ENCODE results near the gene USP3. TPM values are rescaled to one million over a fixed set of nuclear protein-coding genes. Genes with fewer than 3 reads are reported as not detected.

USP3 gene
- total and polyA plus RNA-seq, 2 of the 13 experiments (the other 11 are each of a cell fraction or from before 2014, with no cell fraction given): 14.3 to 61.2 TPM

DNA sequence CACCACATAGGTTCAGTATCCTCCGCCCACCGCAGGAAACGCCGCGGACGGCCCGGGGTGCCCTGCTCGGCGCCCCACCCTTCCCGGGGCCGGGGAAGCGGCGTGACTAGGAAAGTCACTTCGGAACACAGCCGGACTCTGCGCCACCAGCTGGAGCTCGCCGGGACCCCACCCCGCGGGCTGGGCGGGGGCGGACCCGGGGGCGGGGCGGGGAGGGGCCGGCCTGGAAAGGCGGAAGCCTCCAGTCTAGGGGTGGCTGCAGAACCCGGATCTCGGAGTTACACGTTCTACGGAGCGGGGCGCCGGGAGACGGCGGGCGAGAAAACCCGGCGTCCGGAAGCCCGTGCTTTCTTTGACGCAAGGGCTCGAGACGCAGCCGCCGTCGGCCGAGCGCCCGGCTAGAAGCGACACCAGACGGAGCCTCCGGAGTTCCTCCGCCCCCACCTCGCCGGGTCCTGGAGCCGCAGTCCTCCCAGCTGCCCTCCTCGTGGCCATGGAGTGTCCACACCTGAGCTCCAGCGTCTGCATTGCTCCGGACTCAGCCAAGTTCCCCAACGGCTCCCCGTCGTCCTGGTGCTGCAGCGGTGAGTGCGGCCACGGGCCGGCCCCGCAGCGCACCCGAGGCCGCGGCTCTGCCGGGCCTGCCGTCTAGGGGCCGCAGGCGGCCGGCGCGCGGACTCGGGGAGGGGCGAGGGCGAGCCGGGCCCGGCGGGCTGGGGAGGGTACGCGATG, at the start of gene USP3 (continued):
- TF ChIP-seq, protein P1, sequence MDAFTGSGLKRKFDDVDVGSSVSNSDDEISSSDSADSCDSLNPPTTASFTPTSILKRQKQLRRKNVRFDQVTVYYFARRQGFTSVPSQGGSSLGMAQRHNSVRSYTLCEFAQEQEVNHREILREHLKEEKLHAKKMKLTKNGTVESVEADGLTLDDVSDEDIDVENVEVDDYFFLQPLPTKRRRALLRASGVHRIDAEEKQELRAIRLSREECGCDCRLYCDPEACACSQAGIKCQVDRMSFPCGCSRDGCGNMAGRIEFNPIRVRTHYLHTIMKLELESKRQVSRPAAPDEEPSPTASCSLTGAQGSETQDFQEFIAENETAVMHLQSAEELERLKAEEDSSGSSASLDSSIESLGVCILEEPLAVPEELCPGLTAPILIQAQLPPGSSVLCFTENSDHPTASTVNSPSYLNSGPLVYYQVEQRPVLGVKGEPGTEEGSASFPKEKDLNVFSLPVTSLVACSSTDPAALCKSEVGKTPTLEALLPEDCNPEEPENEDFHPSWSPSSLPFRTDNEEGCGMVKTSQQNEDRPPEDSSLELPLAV (CRISPR knock-in tag; conservative IDR thresholded peaks at IDR 0.05; ENCODE audit: low read depth): no peak
- TF ChIP-seq AGO1 (IDR thresholded peaks at IDR 0.05; ENCODE audit: low read depth, low read length, poor library complexity, severe bottlenecking): no peak
- TF ChIP-seq ZBTB3 (CRISPR knock-in tag; IDR thresholded peaks at IDR 0.05; ENCODE audit: borderline replicate concordance, low read depth): no peak
- no peak for TF ChIP-seq SMYD3 (CRISPR knock-in tag; IDR thresholded peaks at IDR 0.05)
- no peak for TF ChIP-seq PPARG (CRISPR knock-in tag; conservative IDR thresholded peaks at IDR 0.05)
- 0 out of 2 replicates have a peak, but pooled peaks have one; percentile 27 for TF ChIP-seq ZNF136 (CRISPR knock-in tag; IDR thresholded peaks at IDR 0.05; ENCODE audit: low read depth)
- peak; percentile 76 for TF ChIP-seq SMAD3 (CRISPR knock-in tag; IDR thresholded peaks at IDR 0.05)
- TF ChIP-seq ZNF777 (CRISPR knock-in tag; IDR thresholded peaks at IDR 0.05): peak; percentile 99
- no peak; the same call in none of the 2 replicates for TF ChIP-seq YEATS4 (CRISPR knock-in tag; IDR thresholded peaks at IDR 0.05; ENCODE audit: borderline replicate concordance)
- TF ChIP-seq HNRNPUL1 (IDR thresholded peaks at IDR 0.05; ENCODE audit: low read depth, low read length): peak; percentile 80; the same call in 1 of the 2 replicates
- no peak for TF ChIP-seq THYN1 (CRISPR knock-in tag; IDR thresholded peaks at IDR 0.05; ENCODE audit: borderline replicate concordance, low read depth)
- TF ChIP-seq, protein P2, sequence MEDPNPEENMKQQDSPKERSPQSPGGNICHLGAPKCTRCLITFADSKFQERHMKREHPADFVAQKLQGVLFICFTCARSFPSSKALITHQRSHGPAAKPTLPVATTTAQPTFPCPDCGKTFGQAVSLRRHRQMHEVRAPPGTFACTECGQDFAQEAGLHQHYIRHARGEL (CRISPR knock-in tag; IDR thresholded peaks at IDR 0.05): no peak
- 0 out of 2 replicates have a peak, but pooled peaks have one; percentile 10 for TF ChIP-seq REL (CRISPR knock-in tag; conservative IDR thresholded peaks at IDR 0.05)
- TF ChIP-seq ZSCAN9 (CRISPR knock-in tag; IDR thresholded peaks at IDR 0.05; ENCODE audit: borderline replicate concordance): peak; percentile 74; the same call in 1 of the 2 replicates
- no peak for TF ChIP-seq MTF1 (CRISPR knock-in tag; IDR thresholded peaks at IDR 0.05)
- TF ChIP-seq ZNF17 (CRISPR knock-in tag; IDR thresholded peaks at IDR 0.05): no peak
- TF ChIP-seq ZNF451 (CRISPR knock-in tag; IDR thresholded peaks at IDR 0.05): no peak
- no peak for TF ChIP-seq PAWR (CRISPR knock-in tag; IDR thresholded peaks at IDR 0.05; ENCODE audit: borderline replicate concordance)
- peak; percentile 78 for TF ChIP-seq ZNF331 (CRISPR knock-in tag; IDR thresholded peaks at IDR 0.05)
- TF ChIP-seq MED8 (CRISPR knock-in tag; IDR thresholded peaks at IDR 0.05; ENCODE audit: insufficient replicate concordance): no peak
- TF ChIP-seq, protein P3, sequence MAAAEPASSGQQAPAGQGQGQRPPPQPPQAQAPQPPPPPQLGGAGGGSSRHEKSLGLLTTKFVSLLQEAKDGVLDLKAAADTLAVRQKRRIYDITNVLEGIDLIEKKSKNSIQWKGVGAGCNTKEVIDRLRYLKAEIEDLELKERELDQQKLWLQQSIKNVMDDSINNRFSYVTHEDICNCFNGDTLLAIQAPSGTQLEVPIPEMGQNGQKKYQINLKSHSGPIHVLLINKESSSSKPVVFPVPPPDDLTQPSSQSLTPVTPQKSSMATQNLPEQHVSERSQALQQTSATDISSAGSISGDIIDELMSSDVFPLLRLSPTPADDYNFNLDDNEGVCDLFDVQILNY (CRISPR knock-in tag; conservative IDR thresholded peaks at IDR 0.05): no peak; the same call in 1 of the 2 replicates
- peak; percentile 19; the same call in 1 of the 2 replicates for TF ChIP-seq GFI1 (CRISPR knock-in tag; IDR thresholded peaks at IDR 0.05; ENCODE audit: borderline replicate concordance)
- no peak for TF ChIP-seq NKX3-1 (CRISPR knock-in tag; IDR thresholded peaks at IDR 0.05)
- TF ChIP-seq ZNF30 (CRISPR knock-in tag; IDR thresholded peaks at IDR 0.05): no peak
- peak; percentile 44; the same call in 1 of the 2 replicates for TF ChIP-seq ZNF724P (CRISPR knock-in tag; IDR thresholded peaks at IDR 0.05; ENCODE audit: borderline replicate concordance)
- TF ChIP-seq, protein P4, sequence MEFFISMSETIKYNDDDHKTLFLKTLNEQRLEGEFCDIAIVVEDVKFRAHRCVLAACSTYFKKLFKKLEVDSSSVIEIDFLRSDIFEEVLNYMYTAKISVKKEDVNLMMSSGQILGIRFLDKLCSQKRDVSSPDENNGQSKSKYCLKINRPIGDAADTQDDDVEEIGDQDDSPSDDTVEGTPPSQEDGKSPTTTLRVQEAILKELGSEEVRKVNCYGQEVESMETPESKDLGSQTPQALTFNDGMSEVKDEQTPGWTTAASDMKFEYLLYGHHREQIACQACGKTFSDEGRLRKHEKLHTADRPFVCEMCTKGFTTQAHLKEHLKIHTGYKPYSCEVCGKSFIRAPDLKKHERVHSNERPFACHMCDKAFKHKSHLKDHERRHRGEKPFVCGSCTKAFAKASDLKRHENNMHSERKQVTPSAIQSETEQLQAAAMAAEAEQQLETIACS (CRISPR knock-in tag; IDR thresholded peaks at IDR 0.05): no peak
- peak; percentile 84 for TF ChIP-seq ZNF564 (CRISPR knock-in tag; IDR thresholded peaks at IDR 0.05)
- peak; percentile 72; the same call in 1 of the 2 replicates for TF ChIP-seq CBFB (CRISPR knock-in tag; IDR thresholded peaks at IDR 0.05)

All from HepG2 (cell line).